Upper lobe of left lung (tissue), 4 donors: Measurements from ENCODE around the gene OGFOD3.

Source experiments
- CTCF ChIP-seq, 6 experiments: fragments of 450-650 bp in 4 of 6; fragments of 200-600 bp in 2 of 6; sonication (generic) in 2 of 6; IDR thresholded peaks; one replicate each; pipeline ENCODE4 v1.5.1; 2016 to 2019; ENCODE audit warnings: antibody characterized with exemption in 6 of 6
- POLR2A ChIP-seq, 4 donors: fragments of 450-650 bp; IDR thresholded peaks; one replicate each; pipeline ENCODE4 v1.5.1; 2016 to 2017; ENCODE audit warnings: antibody characterized with exemption in 4 of 4, mild to moderate bottlenecking in 2 of 4

GRCh38 chr17:82406131-82406671 lies 12.2 kb downstream of the OGFOD3 start:
- TF ChIP-seq CTCF (IDR thresholded peaks at IDR 0.05) (no peak), POLR2A (IDR thresholded peaks at IDR 0.05) (no peak)
